HG03432 (cell line): Measurements from ENCODE around the gene BRME1.
"Not testable (repeated sequence)": the region's sequence is repeated elsewhere in the genome, so short reads cannot be mapped to it uniquely, and the experiment has no call there.

Source experiments
- ATAC-seq: cut with Tn5 transposase; IDR thresholded peaks from one replicate; pipeline ENCODE4 v1.9.1; 2021; ENCODE audit warnings: mild to moderate bottlenecking, moderate library complexity; ENCODE audit not compliant: unreplicated experiment

BRME1 gene

DNA sequence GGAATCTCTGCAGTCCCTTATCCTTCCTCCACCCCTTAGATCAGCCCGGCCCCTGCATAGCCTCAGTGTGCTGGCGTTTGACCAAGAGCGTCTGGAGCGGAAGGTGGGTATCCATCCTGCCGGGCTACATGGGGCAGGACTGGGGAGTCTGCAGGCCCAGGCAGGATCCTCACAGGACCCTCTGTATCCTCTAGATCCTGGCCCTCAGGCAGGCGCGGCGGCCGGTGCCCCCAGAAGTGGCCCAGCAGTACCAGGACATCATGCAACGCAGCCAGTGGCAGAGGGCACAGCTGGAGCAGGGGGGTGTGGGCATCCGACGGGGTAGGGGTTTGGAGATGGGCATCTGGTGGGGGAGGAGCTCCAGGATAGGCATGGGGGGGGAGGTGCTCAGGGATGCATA, 23.4 kb upstream of the BRME1 start:
- ATAC-seq, result no peak

DNA sequence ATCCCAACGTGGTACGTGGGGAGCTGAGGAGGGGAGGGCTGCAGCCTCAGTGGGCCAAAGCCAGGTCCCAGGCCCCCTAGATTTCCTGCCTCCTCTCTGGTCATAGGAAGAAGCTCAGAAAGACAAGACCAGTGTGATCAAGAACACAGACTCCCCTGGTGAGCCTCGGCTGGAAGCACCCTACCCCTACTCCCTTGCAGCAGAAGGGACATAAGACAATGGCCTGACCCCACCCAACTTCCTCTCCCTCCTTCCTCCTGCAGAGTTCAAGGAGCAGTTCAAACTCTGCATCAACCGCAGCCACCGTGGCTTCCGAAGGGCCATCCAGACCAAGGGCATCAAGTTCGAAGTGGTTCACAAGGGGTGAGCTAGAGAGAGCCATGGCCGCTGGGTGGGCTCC, 20.8 kb upstream of the BRME1 start:
- ATAC-seq, result no peak

DNA sequence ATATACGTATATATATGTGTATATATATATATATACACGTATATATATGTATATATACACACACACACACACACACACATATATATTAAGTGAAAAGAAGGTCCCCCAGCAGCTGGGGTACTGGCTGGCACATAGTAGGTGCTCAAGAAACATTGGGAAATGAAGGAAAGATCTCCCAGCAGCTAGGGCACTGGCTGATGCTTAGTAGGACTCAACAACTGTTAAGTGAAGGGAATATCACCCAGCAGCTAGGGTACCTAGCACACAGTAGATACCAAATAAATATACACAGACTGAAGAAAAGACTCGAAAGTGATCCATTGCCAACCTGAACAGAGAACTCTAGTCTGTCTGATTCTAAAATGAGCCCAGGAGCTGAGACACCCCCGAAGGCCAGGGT, 20.1 kb upstream of the BRME1 start:
- no peak for ATAC-seq

DNA sequence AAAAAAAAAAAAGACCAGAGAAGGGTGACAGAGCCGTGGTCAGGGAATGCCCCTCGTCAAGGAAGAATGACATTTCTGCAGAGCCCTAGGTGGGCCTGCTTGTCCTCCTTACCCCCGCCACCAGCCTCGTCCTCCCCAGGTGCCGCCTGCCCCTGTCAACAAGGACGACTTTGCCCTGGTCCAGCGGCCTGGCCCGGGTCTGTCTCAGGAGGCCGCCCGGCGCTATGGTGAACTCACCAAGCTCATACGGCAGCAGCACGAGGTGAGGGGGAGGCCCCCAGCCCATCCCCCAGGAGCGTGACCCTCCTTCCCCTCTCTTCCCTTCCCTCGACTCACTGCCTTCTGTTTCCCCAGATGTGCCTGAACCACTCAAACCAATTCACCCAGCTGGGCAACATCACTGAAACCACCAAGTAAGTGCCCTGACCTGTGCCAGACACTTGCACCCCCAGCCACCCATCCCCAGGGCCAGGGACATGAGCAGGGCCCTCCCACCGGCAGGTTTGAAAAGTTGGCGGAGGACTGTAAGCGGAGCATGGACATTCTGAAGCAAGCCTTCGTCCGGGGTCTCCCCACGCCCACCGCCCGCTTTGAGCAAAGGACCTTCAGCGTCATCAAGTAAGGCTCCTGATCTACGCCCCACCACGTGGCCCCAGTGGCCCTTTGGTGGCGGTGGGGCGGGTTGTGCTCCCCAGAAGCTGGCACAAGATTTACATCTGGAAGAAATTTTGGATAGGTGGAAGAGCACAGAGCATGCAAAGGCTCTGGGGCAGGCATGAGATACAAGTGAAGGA, 17.5 kb upstream of the BRME1 start:
- ATAC-seq, result no peak

DNA sequence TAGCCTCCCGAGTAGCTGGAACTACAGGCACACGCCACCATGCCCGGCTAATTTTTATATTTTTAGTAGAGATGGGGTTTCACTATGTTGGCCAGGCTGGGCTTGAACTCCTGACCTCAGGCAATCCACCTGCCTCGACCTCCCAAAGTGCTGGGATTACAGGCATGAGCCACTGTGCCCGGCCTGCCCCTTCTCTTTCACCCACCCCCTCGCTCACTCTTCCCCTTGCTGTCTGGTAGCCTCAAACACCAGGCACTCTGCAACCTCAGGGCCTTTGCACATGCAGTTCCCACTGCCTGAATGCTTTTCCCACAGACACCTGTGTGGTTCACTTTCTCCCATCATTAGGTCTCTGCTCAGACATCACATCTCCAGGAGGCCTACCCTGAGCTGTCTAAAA, 16.2 kb upstream of the BRME1 start:
- ATAC-seq, result not testable (repeated sequence)

DNA sequence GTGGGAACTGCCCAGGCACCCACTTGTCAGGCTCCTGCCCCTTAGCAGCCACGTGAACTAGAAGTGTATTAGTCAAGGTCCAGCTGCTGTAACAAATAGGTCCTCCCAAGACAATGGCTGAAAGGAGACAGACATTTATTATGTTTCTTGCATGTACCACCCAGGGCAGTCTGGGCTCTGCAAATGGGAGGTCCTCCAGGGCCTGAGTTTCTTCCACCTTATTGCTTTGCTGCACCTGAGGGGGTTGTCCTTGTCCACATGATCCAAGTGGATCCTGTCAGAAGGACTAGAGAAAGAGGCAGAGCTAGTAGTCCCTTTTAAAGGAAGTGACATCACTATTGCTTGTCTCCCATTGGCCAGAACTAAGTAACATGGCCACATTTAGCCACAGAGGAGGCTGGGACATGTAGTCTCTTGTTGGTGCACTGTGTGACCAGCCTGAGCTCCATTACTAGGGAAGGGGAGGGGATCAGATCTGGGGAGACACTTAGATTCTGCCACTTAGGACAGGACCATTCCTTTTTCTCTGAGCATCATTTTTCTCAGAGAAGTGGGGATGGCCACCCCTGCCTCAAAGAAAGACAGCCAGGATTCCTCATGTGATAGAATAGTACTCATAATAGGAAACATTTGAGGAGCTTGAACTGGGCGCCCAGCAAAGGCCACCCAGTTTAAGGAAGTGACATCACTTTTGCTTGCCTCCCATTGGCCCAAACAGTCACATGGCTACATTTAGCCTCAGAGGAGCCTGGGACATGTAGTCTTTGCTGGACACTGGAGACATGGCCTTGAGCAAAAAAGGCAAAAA, 15.2 kb upstream of the BRME1 start:
- no peak for ATAC-seq

DNA sequence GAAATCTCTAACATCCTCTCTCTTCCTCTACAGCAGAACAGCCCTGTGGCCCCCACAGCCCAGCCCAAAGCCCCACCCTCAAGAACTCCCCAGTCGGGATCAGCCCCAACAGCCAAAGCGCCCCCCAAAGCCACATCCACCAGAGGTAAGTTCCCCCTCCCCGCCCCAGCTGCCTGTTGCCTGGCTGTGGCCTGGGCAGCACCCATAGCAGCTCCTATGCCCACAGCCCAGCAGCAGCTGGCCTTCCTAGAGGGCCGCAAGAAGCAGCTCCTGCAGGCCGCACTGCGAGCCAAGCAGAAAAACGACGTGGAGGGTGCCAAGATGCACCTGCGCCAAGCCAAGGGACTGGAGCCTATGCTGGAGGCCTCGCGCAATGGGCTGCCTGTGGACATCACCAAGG, 14.6 kb upstream of the BRME1 start:
- no peak for ATAC-seq

DNA sequence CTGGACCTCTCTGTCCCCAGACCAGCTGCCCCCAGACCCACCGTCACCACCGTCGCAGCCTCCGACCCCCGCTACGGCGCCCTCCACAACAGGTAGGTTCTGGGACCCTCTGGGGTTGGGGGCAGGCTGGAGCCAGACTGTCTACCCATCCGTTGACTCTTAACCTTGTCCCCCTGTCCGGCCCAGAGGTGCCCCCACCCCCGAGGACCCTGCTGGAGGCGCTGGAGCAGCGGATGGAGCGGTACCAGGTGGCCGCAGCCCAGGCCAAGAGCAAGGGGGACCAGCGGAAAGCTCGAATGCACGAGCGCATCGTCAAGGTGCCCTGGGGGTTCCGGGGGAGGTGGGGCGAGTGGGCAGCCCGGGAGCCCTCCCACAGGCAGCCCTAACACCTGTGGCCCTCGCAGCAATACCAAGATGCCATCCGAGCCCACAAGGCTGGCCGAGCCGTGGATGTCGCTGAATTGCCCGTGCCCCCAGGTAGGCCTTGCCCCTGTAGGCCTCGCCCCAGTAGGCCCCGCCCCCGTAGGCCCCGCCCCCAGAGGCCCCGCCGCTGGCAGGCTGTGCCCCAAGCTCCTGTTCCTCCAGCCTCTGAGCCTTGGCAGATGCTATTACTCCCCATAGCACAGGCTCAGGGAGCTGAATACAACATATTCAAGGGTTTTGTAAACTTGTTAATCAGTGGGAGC, 13.0 kb upstream of the BRME1 start:
- no peak for ATAC-seq

DNA sequence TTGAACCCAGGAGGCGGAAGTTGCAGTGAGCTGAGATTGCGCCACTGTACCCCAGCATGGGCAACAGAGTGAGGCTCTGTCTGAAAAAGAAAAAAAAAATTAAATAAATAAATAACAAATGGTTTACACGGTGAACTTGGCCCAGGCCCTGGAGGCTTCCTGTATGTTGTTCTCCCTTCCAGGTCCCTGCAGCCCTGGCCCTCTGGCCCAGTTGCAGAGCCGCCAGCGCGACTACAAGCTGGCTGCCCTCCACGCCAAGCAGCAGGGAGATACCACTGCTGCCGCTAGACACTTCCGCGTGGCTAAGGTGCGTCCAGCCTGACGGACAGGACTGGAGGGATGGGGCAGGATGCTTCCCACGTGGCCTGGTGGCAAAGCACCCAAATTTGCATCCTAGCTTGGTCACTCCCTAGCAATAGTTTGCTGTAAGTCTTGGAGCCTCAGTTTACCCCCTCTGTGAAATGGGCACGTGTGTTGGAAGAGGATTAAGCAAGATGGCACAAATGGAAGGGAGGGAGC, 12.0 kb upstream of the BRME1 start:
- no peak for ATAC-seq

DNA sequence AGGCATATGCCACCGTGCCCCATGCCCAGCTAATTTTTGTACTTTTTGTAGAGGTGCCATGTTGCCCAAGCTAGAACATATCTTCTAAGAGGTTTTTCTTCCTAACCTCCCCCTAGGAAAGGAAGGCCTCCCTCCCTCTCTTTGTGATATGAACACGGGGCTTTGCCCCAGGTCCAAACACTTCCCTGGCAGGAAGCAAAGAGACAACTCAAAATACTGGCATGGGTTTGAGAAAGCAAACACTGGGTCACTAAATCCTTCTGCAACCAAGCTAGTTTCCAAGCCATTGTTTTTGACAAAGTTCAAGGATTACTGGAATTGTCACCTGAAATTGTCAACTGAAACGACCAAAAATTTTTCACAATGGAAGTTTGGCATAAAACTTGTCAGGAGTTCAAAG, 8.9 kb upstream of the BRME1 start:
- no peak for ATAC-seq

DNA sequence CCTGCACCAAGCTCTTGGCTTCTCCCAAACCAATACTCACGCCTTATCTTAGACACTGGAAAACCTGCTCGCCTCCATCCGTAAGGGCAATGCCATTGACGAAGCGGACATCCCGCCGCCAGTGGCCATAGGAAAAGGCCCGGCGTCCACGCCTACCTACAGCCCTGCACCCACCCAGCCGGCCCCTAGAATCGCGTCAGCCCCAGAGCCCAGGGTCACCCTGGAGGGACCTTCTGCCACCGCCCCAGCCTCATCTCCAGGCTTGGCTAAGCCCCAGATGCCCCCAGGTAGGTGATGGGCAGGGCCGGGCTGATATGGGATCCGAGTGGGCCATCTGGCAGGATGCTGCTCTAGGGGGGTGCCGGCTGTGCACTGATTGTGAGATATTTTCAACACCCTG, 7.4 kb upstream of the BRME1 start:
- no peak for ATAC-seq

DNA sequence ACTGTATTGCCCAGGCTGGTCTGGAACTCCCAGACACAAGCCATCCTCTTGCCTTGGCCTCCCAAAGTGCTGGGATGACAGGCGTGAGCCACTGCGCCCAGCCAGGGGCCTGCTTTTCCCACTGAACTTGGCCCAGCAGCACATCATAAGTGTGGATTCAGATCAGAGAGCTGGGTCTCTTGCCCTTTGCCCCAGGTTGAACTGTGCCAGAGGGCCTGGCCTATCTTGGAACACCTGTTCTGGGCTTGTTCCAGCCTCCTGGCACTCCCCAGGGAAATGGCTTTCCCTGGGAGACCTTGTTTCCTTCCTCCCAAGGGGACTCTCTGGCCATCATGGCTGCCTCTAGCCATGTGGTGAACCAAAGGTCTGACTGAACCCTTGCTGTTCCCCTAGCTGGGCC, 3.5 kb upstream of the BRME1 start:
- ATAC-seq, result no peak

DNA sequence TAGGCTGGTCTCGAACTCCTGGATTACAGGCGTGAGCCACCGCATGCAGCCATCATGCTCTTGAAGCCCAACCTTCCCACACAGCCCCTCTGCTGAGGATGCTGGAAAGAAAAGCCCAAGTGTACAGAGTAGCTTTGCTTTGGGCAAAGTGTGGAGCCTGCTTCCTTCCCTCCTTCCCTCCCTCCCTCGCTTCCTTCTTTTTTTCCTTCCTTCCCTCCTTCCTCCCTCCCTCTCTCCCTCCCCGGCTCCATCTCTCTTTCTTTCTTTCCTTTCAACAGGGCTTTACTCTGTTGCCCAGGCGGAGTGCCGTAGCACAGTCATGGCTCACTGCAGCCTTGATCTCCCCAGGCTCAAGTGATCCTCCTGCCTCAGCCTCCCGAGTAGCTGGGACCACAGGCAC, 2.8 kb upstream of the BRME1 start:
- ATAC-seq, result no peak

DNA sequence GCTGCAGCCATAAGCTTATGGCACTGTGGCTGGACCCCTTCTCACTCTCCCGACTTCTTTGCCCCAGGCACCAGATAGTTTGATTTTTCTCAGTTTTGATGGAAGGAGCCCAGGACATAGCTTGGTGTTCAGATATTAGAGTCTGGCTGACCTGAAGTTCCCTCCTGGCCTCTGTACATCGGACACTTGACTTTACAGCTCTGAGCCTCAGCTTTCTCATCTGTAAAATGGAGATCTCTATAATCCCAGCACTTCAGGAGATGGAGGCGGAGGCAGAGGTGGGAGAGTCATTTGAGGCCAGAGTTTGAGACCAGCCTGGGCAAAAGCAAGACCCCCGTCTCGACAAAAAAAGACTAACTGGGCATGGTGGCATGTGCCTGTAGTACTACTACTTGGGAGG, 993 bp upstream of the BRME1 start:
- ATAC-seq, result no peak

DNA sequence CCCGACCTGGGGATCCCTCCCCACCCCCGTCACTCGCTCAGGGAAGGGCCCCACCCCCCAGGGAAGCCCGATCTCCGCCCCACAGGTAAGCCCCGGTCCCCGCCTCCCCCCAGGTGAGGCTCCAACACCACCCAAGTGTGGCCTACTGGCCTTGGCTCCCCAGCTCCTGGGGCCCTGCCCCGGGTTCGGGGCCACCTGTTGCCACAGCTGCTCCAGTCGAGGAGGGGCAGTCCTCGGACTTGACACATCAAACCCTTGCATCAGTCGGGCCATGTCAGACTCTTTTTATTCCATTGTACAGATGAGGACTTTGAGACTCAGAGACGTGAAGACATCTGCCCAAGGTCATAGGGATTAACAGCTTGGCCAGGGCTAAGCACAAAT, 596 bp upstream of the BRME1 start:
- peak; percentile 23 for ATAC-seq

DNA sequence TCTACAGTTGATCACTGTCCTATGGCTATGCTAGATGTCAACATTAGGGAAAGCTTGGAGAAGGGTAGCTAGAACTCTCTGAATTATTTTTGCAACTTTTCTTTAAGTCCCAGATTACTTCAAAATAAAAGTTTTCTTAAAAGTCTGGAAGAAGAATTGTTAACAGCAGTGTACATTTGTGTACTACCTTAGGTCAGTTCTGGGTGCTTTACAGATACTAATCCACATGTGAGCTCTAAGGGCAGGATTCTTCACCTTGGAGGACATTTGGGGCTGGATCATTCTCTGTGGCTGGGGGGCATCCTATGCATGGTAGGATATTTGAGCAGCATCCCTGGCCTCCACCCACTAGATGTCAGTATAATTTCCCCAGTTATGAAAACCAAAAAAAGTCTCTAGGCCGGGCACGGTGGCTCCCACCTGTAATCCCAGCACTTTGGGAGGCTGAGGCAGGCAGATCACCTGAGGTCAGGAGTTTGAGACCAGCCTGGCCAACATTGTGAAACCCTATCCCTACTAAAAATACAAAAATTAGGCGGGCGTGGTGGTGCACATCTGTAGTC, 2.8 kb downstream of the BRME1 start:
- no peak for ATAC-seq

DNA sequence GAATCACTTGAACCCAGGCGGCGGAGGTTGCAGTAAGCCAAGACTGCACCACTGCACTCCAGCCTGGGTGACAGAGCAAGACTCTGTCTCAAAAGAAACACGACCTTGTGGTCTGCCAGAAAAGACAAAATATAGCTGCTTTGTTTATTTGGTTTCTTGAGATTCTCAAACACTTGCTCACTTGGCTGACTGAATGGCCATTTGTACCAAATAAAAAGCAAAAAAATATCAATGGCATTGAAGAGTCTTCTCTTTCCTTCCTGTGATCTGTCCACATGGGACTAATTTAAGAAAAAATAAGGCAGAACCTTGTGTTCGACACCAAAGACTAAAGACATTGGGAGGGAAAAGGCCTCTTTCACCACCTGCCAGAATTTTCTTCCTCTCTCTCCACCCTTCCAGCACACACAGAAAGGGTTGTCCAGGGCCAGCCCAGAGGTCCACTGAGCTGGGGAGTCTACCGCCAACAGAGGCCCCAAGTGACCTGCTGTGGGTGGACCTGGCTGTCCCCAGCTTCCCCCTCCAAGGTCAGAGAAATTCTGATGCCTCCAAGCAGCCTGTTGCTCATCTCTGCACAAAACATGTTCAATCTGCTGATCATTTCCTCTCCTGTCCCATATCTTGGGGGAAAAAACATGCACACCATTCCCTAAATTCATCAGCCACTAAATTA, 5.9 kb downstream of the BRME1 start:
- ATAC-seq, result no peak

DNA sequence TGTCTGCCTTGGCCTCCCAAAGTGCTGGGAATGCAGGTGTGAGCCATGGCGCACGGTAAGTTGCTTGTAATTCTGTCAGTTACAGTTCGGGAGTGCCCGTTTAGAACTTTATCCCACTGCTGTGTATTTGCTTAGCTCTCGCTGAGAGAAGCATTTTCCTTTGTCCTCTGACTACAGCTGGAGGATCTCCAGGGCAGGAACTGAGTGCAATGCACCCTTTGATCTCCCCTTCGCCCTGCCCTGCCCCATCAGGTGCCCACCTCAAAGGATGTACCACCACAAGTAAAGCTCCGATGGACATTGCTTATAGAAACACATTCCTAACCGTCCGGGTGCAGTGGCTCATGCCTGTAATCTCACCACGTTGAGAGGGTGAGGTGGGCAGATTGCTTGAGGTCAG, 6.5 kb downstream of the BRME1 start:
- no peak for ATAC-seq

DNA sequence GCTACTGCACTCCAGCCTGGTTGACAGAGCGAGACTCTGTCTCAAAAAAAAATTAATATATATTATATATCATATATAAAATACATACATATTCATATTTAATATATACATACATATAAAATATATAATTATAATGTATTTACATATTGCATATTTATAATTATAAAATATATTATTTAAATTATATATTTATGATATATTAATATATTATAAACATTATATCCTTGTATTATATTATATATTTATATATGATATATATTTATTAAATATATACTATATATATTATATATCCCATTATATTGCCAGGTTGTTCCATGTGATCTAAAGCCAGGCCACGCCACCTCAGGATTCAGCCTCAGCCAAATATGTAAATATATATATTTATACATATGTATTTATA, 9.7 kb downstream of the BRME1 start:
- no peak for ATAC-seq

DNA sequence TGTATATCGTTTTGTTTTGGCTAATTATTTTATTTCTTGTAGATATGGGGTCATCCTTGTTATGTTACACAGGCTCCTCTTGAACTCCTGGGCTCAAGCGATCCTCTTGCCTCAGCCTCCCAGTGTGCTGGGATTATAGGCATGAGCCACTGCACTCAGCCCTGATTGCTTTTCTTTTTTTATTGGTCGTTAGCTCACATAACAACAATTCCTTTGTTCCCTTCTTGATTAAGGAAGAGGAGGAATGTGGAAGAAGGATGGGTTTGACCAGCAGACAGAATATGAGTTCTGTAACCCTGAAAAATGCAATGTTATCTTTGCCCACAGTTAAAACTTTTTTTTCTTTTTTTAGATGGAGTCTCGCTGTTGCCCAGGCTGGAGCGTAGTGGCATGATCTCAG, 11.4 kb downstream of the BRME1 start:
- no peak for ATAC-seq

DNA sequence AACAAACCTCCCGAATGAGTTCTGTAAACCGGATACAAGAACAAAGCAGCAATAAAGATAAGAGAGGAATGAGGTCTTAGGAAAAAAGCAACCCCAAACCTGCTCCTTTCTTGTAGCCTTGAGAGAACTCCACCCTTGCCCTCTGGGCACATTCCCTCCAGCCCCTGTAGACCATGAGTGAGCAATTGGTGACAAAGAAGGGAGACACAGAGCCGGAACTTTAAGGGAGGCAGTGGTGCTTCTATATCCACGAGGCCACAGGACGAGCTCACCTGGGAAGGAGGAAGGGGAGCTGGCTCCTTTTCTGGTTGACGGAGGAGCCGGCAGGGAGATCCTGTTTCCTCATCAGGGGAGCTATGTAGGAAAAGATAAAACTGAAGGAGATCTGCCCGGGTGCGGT, 13.0 kb downstream of the BRME1 start:
- ATAC-seq, result no peak
